Omental fat pad (tissue), 4 donors: ENCODE results near the gene PLA2G12A. TPM values are rescaled to one million over a fixed set of nuclear protein-coding genes. Genes with fewer than 3 reads are reported as not detected.

Experiments used
- ATAC-seq: fragments of 150-250 bp; one replicate; pipeline ENCODE4 v1.9.1; 2016; ENCODE audit warnings: mild to moderate bottlenecking, moderate library complexity; ENCODE audit not compliant: low FRiP score
- DNase-seq: peaks from one replicate; pipeline ENCODE4 v3.0.0-alpha.2; 2019; ENCODE audit warnings: low spot score
- small RNA-seq: library from RNA; depleted of rRNA; stranded (forward); fragments of <200 nt; gene quantifications from one replicate; pipeline ENCODE3, GENCODE V24; 2016
- total RNA-seq, 4 donors: library from RNA; depleted of rRNA; stranded (reverse); fragments of >200 nt; gene quantifications; one replicate each; pipeline ENCODE4 v1.1.0, GENCODE V29; 2016
- TF ChIP-seq, protein P1 (sequence below), 3 donors: fragments of 450-650 bp; IDR thresholded peaks; one replicate each; pipeline ENCODE4 v1.5.1; 2016 to 2017; ENCODE audit warnings: antibody characterized with exemption in 3 of 3, mild to moderate bottlenecking in 3 of 3, moderate library complexity in 2 of 3

The PLA2G12A gene
- total RNA-seq, 4 donors from 2014 or later, result 20.4 to 72.7 (median 22.6) TPM

DNA sequence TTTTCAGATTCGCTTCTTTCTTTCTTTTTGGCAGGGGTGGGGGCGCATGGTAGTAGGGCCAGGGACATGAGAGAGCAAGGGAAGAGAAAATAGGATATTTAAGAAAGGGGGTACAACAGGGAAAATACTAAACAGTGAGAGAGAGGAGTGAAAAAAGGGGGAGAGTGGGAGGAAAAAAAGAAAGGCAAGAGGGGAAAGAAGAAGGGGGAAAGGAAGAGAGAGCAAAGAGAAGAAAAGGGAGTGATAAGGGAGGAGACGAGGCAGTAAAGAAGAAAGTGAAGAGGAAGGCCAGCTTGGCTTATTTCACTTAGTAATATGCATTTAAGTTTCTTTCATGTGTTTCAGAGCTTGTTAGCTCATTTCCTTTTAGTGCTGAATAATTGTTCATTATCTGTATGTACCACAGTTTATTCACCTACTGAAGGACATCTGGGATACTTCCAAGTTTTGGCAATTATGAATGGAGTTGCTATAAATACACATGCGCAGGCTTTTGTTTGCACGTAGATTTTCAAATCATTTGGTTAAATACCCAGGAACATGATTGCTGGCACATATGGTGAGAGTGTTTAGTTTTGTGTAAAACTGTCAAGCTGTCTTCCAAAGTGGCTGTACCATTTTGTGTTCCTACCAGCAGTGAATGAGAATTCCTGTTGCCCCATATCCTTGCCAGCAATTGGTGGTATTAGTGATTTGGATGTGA lies 63.9 kb downstream of the PLA2G12A start:
- ATAC-seq (no peak), DNase-seq (no peak)
- TF ChIP-seq, protein P1, sequence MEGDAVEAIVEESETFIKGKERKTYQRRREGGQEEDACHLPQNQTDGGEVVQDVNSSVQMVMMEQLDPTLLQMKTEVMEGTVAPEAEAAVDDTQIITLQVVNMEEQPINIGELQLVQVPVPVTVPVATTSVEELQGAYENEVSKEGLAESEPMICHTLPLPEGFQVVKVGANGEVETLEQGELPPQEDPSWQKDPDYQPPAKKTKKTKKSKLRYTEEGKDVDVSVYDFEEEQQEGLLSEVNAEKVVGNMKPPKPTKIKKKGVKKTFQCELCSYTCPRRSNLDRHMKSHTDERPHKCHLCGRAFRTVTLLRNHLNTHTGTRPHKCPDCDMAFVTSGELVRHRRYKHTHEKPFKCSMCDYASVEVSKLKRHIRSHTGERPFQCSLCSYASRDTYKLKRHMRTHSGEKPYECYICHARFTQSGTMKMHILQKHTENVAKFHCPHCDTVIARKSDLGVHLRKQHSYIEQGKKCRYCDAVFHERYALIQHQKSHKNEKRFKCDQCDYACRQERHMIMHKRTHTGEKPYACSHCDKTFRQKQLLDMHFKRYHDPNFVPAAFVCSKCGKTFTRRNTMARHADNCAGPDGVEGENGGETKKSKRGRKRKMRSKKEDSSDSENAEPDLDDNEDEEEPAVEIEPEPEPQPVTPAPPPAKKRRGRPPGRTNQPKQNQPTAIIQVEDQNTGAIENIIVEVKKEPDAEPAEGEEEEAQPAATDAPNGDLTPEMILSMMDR (IDR thresholded peaks at IDR 0.05), result no peak

DNA sequence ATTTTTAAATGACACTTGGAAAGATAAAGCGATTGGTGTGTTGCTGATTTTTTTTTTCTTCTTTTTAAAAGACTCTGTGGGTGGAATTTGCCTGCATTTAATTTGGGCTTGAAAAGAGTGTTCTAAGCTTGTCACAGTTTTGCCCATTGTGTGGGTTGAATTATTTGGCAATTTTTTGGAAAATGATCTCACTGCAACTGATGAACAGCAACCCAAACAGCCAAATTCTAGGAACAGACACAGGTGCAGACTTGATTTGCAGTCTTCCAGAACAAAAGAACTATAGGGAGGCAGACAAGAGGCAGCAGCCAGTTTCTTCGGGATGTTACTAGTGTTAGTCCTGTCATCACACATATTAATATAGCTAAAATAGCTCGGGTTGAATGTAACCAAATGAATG lies 67.1 kb downstream of the PLA2G12A start:
- DNase-seq (no peak), ATAC-seq (no peak)
- TF ChIP-seq, protein P1 (IDR thresholded peaks at IDR 0.05), result no peak

DNA sequence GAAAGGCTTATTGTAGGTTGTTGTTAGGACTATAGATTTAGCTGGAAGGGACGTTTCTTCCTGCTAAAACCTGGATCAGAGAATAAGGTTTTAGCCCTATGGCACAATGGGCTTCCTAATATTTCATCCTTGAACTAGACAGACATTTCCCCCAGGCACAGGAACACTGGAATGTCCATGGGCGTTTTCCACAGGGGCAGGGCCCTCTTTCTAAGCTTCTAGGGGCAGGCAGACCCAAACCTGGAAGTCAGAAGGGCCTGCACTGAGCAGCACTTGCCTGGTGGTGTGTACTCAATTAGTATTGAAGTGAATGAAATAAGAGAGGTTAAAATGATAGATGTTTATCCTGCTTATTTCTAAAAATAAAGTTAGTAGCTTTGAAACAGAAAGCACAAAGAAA lies 67.8 kb downstream of the PLA2G12A start:
- DNase-seq (no peak), ATAC-seq (no peak)
- TF ChIP-seq, protein P1 (IDR thresholded peaks at IDR 0.05), result no peak

Small RNA genes lying within 50 kb of the gene (small RNA-seq; reads per million reads assigned to genes)
- gene HIGD1AP14, result not detected

Other genes with a start within 250 kb of the PLA2G12A start
- 10 to 100 TPM; 20.3 to 48.6 (median 26.7) TPM for gene MCUB, start 169.8 kb downstream of the PLA2G12A start, total RNA-seq
- gene CASP6, start 26.6 kb downstream of the PLA2G12A start, total RNA-seq, result 10 to 100 TPM in 3 of 4 donors, 1 to 10 TPM in 1; 9.4 to 24.8 (median 15.7) TPM
- 100 to 1,000 TPM in 1 of 4 donors, 10 to 100 TPM in 3; 49.7 to 127 (median 55.1) TPM for gene CFI, start 71.9 kb upstream of the PLA2G12A start, total RNA-seq
- gene GAR1, start 85.7 kb upstream of the PLA2G12A start, total RNA-seq, result 10 to 100 TPM in 1 of 4 donors, 1 to 10 TPM in 3; 3.2 to 14.3 (median 7.4) TPM
- gene RRH, start 97.9 kb upstream of the PLA2G12A start, total RNA-seq, result 1 to 10 TPM in 1 of 4 donors, under 1 TPM in 3; 0.28 to 1.1 (median 0.34) TPM
- under 1 TPM; 0.19 to 0.37 (median 0.28) TPM for gene LRIT3, start 118.0 kb upstream of the PLA2G12A start, total RNA-seq
- under 1 TPM in 2 of 4 donors, not detected in 2; 0.09 to 0.12 TPM for gene EGF, start 182.8 kb upstream of the PLA2G12A start, total RNA-seq